ENCODE data around the gene C9orf72.

DNA sequence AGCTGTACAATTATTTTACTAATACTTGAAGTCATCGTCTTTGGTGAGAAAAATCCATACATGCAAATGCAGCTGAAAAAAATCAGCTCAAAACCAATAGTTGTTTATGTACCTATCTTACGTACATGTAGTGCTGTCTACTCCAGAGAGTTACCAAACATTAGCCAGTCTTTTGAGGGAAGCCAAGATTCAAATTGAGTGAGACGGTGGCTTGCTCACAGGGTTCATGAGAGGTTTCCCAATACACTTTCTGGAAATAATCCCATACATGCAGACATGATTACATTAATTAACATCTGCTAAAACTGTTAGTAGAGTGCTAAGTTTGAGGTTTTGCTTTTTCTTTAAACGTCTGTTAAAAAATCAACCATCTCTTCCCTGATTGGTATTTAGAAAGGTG lies 2.3 kb downstream of the C9orf72 start:
- no peak for TF ChIP-seq POLR2A (IDR thresholded peaks at IDR 0.05)
- TF ChIP-seq, protein P1, sequence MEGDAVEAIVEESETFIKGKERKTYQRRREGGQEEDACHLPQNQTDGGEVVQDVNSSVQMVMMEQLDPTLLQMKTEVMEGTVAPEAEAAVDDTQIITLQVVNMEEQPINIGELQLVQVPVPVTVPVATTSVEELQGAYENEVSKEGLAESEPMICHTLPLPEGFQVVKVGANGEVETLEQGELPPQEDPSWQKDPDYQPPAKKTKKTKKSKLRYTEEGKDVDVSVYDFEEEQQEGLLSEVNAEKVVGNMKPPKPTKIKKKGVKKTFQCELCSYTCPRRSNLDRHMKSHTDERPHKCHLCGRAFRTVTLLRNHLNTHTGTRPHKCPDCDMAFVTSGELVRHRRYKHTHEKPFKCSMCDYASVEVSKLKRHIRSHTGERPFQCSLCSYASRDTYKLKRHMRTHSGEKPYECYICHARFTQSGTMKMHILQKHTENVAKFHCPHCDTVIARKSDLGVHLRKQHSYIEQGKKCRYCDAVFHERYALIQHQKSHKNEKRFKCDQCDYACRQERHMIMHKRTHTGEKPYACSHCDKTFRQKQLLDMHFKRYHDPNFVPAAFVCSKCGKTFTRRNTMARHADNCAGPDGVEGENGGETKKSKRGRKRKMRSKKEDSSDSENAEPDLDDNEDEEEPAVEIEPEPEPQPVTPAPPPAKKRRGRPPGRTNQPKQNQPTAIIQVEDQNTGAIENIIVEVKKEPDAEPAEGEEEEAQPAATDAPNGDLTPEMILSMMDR (IDR thresholded peaks at IDR 0.05): no peak
